K562 (cell line): ENCODE measurements around the gene GABPB1. TPM values are rescaled to one million over a fixed set of nuclear protein-coding genes. Genes with fewer than 3 reads are reported as not detected.
A peak's percentile ranks its signal among the peaks of the same experiment; 100 is the strongest.

ENCODE experiments used
- ARID1B ChIP-seq: fragments of 450-650 bp; IDR thresholded peaks from 2 replicates; pipeline ENCODE4 v1.6.1; 2016; ENCODE audit warnings: antibody characterized with exemption, mild to moderate bottlenecking, inconsistent platforms
- CEBPB ChIP-seq: fragments of 450-650 bp; IDR thresholded peaks from 2 replicates; pipeline ENCODE4 v1.6.1; 2016; ENCODE audit warnings: missing genetic modification characterization, missing compliant biosample characterization
- COPS2 ChIP-seq: fragments of 450-650 bp; conservative IDR thresholded peaks from 2 replicates; pipeline ENCODE4 v1.6.1; 2016; ENCODE audit warnings: mild to moderate bottlenecking, moderate library complexity
- FOXA3 ChIP-seq, 2 experiments: fragments of 450-650 bp in 1 of 2; sonication (generic) in 1 of 2; formaldehyde crosslinking; IDR thresholded peaks in 1 of 2; conservative IDR thresholded peaks in 1 of 2; 2 replicates each; pipeline versions ENCODE4 v1.4.0 to v1.8.0; 2020 to 2022; ENCODE audit warnings: mild to moderate bottlenecking in 2 of 2, missing genetic modification reagents in 1 of 2
- FOXK2 ChIP-seq, 2 experiments: fragments of 450-650 bp; IDR thresholded peaks in 1 of 2; conservative IDR thresholded peaks in 1 of 2; 2 replicates each; pipeline ENCODE4 v1.6.1; 2016; ENCODE audit warnings: low read depth in 2 of 2, mild to moderate bottlenecking in 1 of 2
- HDAC2 ChIP-seq: fragments of 450-650 bp; IDR thresholded peaks from 2 replicates; pipeline ENCODE4 v1.6.1; 2016; ENCODE audit warnings: mild to moderate bottlenecking
- KLF16 ChIP-seq: IDR thresholded peaks from 2 replicates; pipeline ENCODE4 v1.6.1; 2016; ENCODE audit warnings: antibody characterized with exemption
- L3MBTL2 ChIP-seq: fragments of 450-650 bp; IDR thresholded peaks from 2 replicates; pipeline ENCODE4 v1.6.1; 2016; ENCODE audit warnings: mild to moderate bottlenecking, moderate library complexity
- LCOR ChIP-seq: sonication (generic); formaldehyde crosslinking; IDR thresholded peaks from 2 replicates; pipeline ENCODE4 v1.8.0; 2022; ENCODE audit warnings: mild to moderate bottlenecking, missing genetic modification reagents
- MXI1 ChIP-seq: IDR thresholded peaks from 2 replicates; pipeline ENCODE4 v1.6.1; 2011; ENCODE audit warnings: low read depth, mild to moderate bottlenecking, improper control_type of control experiment, low read length
- NCOA4 ChIP-seq: fragments of 450-650 bp; IDR thresholded peaks from 2 replicates; pipeline ENCODE4 v1.6.1; 2018; ENCODE audit warnings: mild to moderate bottlenecking; ENCODE audit not compliant: partially characterized antibody
- NFATC3 ChIP-seq: fragments of 450-650 bp; IDR thresholded peaks from 2 replicates; pipeline ENCODE4 v1.6.1; 2017; ENCODE audit warnings: mild to moderate bottlenecking
- NFE2 ChIP-seq: IDR thresholded peaks from 2 replicates; pipeline ENCODE4 v1.6.1; 2014; ENCODE audit warnings: antibody characterized with exemption, low read depth
- RB1 ChIP-seq: fragments of 450-650 bp; IDR thresholded peaks from 2 replicates; pipeline ENCODE4 v1.6.1; 2017; ENCODE audit warnings: low read depth, mild to moderate bottlenecking
- SMARCE1 ChIP-seq: fragments of 450-650 bp; IDR thresholded peaks from 2 replicates; pipeline ENCODE4 v1.7.1; 2016; ENCODE audit warnings: mild to moderate bottlenecking
- STAT5A ChIP-seq: IDR thresholded peaks from 2 replicates; pipeline ENCODE4 v1.6.1; 2012; ENCODE audit warnings: low read length, inconsistent platforms, borderline replicate concordance
- TARDBP ChIP-seq: fragments of 450-650 bp; IDR thresholded peaks from 2 replicates; pipeline ENCODE4 v1.6.1; 2016
- TCF7 ChIP-seq: sonication (generic); IDR thresholded peaks from 2 replicates; pipeline ENCODE4 v1.6.1; 2016; ENCODE audit warnings: antibody characterized with exemption, borderline replicate concordance
- TEAD1 ChIP-seq, 2 experiments: fragments of 450-650 bp in 1 of 2; sonication (generic) in 1 of 2; formaldehyde crosslinking; IDR thresholded peaks; 2 replicates each; pipeline versions ENCODE4 v1.4.0 to v1.8.0; 2020 to 2022; ENCODE audit warnings: mild to moderate bottlenecking in 2 of 2, missing genetic modification reagents in 1 of 2
- ZNF217 ChIP-seq: sonication (generic); formaldehyde crosslinking; IDR thresholded peaks from 2 replicates; pipeline ENCODE4 v1.8.0; 2022; ENCODE audit warnings: mild to moderate bottlenecking, missing genetic modification reagents
- ZNF24 ChIP-seq: fragments of 450-650 bp; IDR thresholded peaks from 2 replicates; pipeline ENCODE4 v1.6.1; 2016
- ZNF316 ChIP-seq: fragments of 450-650 bp; IDR thresholded peaks from 2 replicates; pipeline ENCODE4 v1.6.1; 2016
- ZNF584 ChIP-seq: fragments of 200-800 bp; sonication (Bioruptor generic); IDR thresholded peaks from 2 replicates; pipeline ENCODE4 v1.6.1; 2016; ENCODE audit warnings: low read depth, mild to moderate bottlenecking, missing genetic modification characterization, missing compliant biosample characterization
- ZNF644 ChIP-seq: fragments of 200-800 bp; sonication (Bioruptor generic); IDR thresholded peaks from 2 replicates; pipeline ENCODE4 v1.6.1; 2016; ENCODE audit warnings: low read depth, missing genetic modification characterization, missing compliant biosample characterization
- ZNF699 ChIP-seq: fragments of 250-450 bp; sonication (Bioruptor Pico); IDR thresholded peaks from 2 replicates; pipeline ENCODE4 v1.8.0; 2021; ENCODE audit warnings: mild to moderate bottlenecking, moderate library complexity; ENCODE audit not compliant: insufficient replicate concordance
- polyA plus RNA-seq, 8 experiments: library from polyadenylated mRNA; depleted of rRNA in 4 of 8; stranded (reverse) in 5 of 8; unstranded in 3 of 8; fragments of >200 nt; fragmentation: Nextera tagmentation in 2 of 8; fragmentation: Illumina TruSeq in 1 of 8; extraction: Ambion mirVana in 2 of 8; extraction: Trizol in 1 of 8; gene quantifications; 2 replicates each; pipeline versions ENCODE4 v1.2.1 to v1.2.3, GENCODE V29; 2011 to 2014; ENCODE audit warnings: inconsistent platforms in 1 of 8, missing spikeins in 1 of 8
- total RNA-seq, 7 experiments: library from RNA; depleted of rRNA in 6 of 7; stranded (reverse); fragments of >200 nt in 6 of 7; fragmentation: Illumina TruSeq in 2 of 7; extraction: Trizol in 2 of 7; gene quantifications; 2 replicates each; pipeline versions ENCODE4 v1.2.1 to v1.2.3, GENCODE V29; 2011 to 2021; ENCODE audit warnings: low replicate concordance in 1 of 7
- TF ChIP-seq, protein P1 (sequence below): fragments of 200-400 bp; formaldehyde crosslinking; IDR thresholded peaks from 2 replicates; pipeline ENCODE4 v1.6.1; 2017; ENCODE audit warnings: mild to moderate bottlenecking, low read depth, low read length, moderate library complexity
- TF ChIP-seq, protein P2 (sequence below): fragments of 450-650 bp; IDR thresholded peaks from one replicate; pipeline ENCODE4 v1.6.1; 2018; ENCODE audit warnings: mild to moderate bottlenecking, moderate library complexity; ENCODE audit not compliant: partially characterized antibody
- TF ChIP-seq, protein P3 (sequence below): fragments of 250-450 bp; sonication (Bioruptor Pico); IDR thresholded peaks from 2 replicates; pipeline ENCODE4 v1.8.0; 2021; ENCODE audit warnings: borderline replicate concordance, mild to moderate bottlenecking, moderate library complexity; ENCODE audit not compliant: poor library complexity, severe bottlenecking

Gene GABPB1
- total and polyA plus RNA-seq, 9 of the 15 experiments (the other 6 are each of a cell fraction or from before 2014, with no cell fraction given): 11.8 to 42.3 (median 33.2) TPM

DNA sequence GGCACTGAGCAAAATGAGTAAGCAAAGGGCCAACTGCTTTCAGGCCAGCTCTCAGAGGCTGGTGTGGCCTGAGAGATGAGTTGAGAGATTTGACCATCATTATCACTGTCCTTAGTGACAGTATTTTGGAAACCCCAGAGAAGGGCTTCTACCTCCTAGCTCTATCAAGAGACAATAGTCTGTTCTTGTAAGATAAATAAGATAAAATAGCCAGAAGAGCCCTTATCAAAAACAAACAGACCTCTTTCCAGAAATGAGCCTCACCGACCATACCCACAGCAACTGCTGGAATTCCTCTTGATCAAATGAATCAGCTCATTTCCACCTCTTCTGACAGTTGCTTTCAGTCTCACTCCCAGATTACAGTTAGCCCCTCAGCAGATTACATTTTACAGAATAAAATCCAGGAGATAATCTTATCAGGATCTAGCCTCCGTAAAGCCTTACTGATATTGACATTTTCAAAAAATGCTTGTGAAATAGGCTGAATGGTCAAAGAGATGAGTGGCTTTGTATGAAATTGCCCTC, 94.0 kb downstream of the GABPB1 start (continued):
- TF ChIP-seq, protein P1, sequence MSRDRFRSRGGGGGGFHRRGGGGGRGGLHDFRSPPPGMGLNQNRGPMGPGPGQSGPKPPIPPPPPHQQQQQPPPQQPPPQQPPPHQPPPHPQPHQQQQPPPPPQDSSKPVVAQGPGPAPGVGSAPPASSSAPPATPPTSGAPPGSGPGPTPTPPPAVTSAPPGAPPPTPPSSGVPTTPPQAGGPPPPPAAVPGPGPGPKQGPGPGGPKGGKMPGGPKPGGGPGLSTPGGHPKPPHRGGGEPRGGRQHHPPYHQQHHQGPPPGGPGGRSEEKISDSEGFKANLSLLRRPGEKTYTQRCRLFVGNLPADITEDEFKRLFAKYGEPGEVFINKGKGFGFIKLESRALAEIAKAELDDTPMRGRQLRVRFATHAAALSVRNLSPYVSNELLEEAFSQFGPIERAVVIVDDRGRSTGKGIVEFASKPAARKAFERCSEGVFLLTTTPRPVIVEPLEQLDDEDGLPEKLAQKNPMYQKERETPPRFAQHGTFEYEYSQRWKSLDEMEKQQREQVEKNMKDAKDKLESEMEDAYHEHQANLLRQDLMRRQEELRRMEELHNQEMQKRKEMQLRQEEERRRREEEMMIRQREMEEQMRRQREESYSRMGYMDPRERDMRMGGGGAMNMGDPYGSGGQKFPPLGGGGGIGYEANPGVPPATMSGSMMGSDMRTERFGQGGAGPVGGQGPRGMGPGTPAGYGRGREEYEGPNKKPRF: no peak
- TF ChIP-seq FOXK2 (conservative IDR thresholded peaks at IDR 0.05 in 1 of 2, IDR thresholded peaks at IDR 0.05 in 1 of 2; ENCODE audit: low read depth in 2 of 2) (peak in 1 of 2 experiments; percentile 44; a peak in 1 of 4 replicates), ZNF316 (peak; percentile 73), NFATC3 (peak; percentile 64; the same call in 1 of the 2 replicates), ZNF24 (peak; percentile 7; the same call in 1 of the 2 replicates), ZNF584 (CRISPR knock-in tag) (peak; percentile 15; the same call in 1 of the 2 replicates), TCF7 (peak; percentile 67; the same call in 1 of the 2 replicates), MXI1 (0 out of 2 replicates have a peak, but pooled peaks have one; percentile 58), NFE2 (peak; percentile 93), TARDBP (peak; percentile 86), SMARCE1 (peak; percentile 97), L3MBTL2 (peak; percentile 36; the same call in 1 of the 2 replicates), KLF16 (peak; percentile 95), LCOR (CRISPR knock-in tag) (peak; percentile 79; the same call in 1 of the 2 replicates), ZNF217 (CRISPR knock-in tag) (no peak), FOXA3 (CRISPR knock-in tag; conservative IDR thresholded peaks at IDR 0.05 in 1 of 2, IDR thresholded peaks at IDR 0.05 in 1 of 2) (peak in 1 of 2 experiments; percentile 62; a peak in 1 of 4 replicates), HDAC2 (peak; percentile 92; the same call in 1 of the 2 replicates), ZNF699 (no peak), CEBPB (tag) (peak; percentile 56), NCOA4 (peak; percentile 31), COPS2 (no peak), ARID1B (peak; percentile 98), ZNF644 (tag) (peak; percentile 92), STAT5A (peak; percentile 95), TEAD1 (CRISPR knock-in tag; IDR thresholded peaks at IDR 0.05) (peak; percentile 4 to 93; a peak in 2 of 4 replicates), RB1 (peak; percentile 11; the same call in 1 of the 2 replicates)
- TF ChIP-seq, protein P2, sequence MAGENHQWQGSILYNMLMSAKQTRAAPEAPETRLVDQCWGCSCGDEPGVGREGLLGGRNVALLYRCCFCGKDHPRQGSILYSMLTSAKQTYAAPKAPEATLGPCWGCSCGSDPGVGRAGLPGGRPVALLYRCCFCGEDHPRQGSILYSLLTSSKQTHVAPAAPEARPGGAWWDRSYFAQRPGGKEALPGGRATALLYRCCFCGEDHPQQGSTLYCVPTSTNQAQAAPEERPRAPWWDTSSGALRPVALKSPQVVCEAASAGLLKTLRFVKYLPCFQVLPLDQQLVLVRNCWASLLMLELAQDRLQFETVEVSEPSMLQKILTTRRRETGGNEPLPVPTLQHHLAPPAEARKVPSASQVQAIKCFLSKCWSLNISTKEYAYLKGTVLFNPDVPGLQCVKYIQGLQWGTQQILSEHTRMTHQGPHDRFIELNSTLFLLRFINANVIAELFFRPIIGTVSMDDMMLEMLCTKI: no peak
- TF ChIP-seq, protein P3, sequence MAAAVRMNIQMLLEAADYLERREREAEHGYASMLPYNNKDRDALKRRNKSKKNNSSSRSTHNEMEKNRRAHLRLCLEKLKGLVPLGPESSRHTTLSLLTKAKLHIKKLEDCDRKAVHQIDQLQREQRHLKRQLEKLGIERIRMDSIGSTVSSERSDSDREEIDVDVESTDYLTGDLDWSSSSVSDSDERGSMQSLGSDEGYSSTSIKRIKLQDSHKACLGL: no peak
